Measurements from ENCODE around the gene DNMT3A.
A peak's percentile ranks its signal among the peaks of the same experiment; 100 is the strongest.

Gene DNMT3A

DNA sequence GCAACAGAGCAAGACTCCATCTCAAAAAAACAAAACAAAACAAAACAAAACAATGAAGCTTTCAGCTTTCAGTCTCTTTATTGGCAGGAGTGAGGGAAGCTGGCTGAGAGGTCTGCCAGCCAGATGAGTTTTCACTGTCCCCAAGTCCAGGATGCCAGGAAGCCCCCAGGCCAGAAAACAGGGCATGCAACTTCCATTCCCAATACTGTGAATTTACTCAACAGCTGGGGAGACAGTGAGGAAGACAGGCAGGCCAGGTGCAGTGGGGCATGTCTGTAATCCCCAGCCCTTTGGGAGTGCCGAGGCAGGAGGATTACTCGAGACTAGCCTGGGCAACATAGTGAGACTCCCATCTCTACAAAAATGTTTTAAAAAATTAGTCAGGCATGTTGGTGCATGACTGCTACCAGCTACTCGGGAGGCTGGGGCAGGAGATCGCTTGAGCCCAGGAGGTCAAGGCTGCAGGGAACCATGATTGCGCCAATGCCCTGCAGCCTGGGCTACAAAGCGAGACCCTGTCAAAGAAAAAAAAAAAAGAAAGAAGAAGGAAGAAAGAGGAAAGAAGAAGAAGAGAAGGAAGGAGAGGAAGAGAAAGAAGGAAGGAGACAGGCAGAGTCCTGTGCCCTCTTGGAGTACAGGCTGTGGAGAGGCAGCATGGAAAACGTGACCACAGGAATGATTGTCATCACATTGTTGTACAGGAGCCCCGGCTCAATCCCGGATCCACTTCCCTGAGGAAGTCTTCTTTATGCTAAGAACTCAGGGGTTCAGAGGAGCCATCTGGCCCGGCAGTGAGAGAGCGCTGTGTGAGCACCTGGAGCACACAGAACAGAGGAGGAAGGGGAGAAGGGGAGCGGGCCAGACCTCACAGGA lies 144.2 kb downstream of the DNMT3A start:
- DNase-seq = no peak

DNA sequence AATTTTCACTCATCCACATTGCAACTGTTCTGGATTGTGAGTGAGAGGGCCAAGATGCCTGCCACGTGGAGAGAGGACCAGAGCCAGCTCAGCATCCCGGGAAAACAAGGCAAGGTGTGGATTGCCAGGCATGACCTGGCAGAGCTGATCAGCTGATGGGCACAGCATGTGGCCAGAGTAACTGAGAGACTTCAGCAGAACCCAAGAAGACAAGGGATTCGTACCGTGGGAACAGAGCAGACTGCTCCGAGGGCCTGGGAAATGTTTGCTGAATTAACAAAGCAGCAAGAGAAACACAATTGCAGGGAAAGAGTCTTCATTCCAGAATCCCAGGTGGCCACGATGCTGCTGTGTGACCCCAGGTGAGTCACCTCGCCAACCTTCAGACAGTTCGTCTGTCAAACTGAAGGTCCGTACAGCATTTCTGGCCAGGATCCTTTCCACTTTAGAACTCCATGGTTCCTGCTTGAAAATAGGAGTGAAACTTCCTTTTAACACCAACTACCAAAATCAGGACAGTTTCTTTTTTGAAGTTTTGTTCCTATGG lies 147.1 kb downstream of the DNMT3A start:
- no peak for DNase-seq

DNA sequence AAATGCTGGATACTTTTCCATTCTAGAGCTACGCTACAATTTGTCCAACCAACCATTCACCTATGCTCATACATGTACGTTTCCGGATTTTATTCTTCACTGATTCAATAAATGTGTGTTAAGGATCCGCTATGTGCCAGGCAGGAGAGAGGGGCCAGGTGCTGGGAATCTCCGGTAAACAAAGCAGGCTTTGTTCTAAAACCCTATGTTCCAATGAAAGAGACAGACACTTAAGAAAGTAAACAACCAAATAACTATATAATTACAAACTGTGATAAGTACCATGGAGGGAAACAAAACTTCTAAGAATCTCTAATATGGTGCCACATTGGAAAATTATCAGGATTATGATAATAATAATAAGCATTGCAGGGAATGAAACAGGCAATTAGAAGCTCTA lies 151.2 kb downstream of the DNMT3A start:
- peak; percentile 79 for DNase-seq

GRCh38 chr2:25188405-25188804 lies 153.3 kb downstream of the DNMT3A start:
- DNase-seq = no peak

DNA sequence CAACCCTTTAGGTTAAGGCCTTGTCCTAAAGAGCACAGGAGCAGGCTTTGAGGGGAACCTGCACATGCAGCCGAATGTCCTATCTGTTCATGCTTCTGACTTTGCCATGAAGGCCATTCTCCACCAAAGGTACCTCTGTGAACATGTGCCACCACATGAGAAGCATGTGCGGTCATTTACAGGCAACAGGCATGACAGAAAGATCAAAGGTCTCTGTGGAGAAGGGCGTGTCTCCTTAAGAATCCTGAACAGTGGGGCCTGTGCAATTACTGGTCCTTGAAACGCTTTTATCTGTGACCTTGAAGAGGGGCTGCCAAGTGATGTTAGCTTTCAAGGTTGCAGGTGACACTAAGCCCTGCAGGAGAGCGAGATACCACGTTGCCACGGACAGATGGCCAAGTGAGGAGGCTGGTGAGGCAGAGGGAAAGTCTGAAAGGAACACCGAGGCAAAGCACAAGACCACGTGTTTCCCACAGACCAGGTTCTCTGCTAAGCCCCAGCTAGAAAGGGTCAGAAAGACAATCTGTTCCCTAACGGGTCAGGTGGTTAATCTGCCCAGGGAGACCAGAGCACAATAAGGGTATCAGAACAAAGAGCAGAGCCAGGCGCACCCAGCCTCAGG lies 153.9 kb downstream of the DNMT3A start:
- no peak for DNase-seq

DNA sequence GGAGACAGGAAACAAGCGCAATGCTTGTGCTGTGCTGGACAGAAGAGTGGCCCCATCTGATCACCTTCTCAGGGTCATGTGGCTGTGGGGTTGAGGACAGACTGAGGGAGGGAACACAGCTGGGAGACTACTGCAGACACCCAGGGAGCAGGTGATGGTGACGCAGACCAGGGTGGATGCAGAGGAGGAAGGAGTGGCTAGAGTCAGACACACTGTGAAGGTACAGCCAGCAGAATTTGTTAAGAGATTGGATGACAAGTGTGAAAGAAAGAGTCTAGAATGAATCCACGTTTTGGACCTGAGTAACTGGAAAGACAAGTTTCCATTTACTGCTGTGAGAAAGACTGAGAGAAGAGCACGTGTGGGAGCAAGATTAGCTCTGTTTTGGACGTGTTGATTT lies 157.5 kb downstream of the DNMT3A start:
- DNase-seq = no peak

GRCh38 chr2:25178976-25179375 lies 162.7 kb downstream of the DNMT3A start:
- DNase-seq = no peak

Measured in NCI-H1105 treated with DMSO at 0.1 percent for 48 hours (cell line).